NOMO-1 (cell line): ENCODE data around the gene ZFHX3.

Experiments used
- DNase-seq, 2 experiments: peaks; one replicate each; lab custom pipeline; 2025; ENCODE audit not compliant: unreplicated experiment in 2 of 2; lab: John Stamatoyannopoulos, UW

The ZFHX3 gene

GRCh38 chr16:72957303-72958277 lies 90.3 kb downstream of the ZFHX3 start:
- DNase-seq = no peak

- no peak for DNase-seq
Measured at GRCh38 chr16:72956124-72957064, 91.5 kb downstream of the ZFHX3 start.

GRCh38 chr16:72952811-72953271 lies 95.1 kb downstream of the ZFHX3 start:
- DNase-seq = no peak

GRCh38 chr16:72952404-72952803 lies 95.5 kb downstream of the ZFHX3 start:
- DNase-seq = no peak

- no peak for DNase-seq
Measured at GRCh38 chr16:72951916-72952315, 96.0 kb downstream of the ZFHX3 start.

- no peak for DNase-seq
Measured at GRCh38 chr16:72950669-72951068, 97.3 kb downstream of the ZFHX3 start.

GRCh38 chr16:72948238-72948829 lies 99.6 kb downstream of the ZFHX3 start:
- DNase-seq = no peak

GRCh38 chr16:72947379-72948237 lies 100.3 kb downstream of the ZFHX3 start:
- DNase-seq = no peak

- no peak for DNase-seq
Measured at GRCh38 chr16:72946474-72947194, 101.3 kb downstream of the ZFHX3 start.

GRCh38 chr16:72946063-72946462 lies 101.9 kb downstream of the ZFHX3 start:
- DNase-seq = no peak

GRCh38 chr16:72945611-72946010 lies 102.3 kb downstream of the ZFHX3 start:
- no peak for DNase-seq

GRCh38 chr16:72944757-72945485 lies 103.0 kb downstream of the ZFHX3 start:
- DNase-seq = no peak

GRCh38 chr16:72942021-72942420 lies 105.9 kb downstream of the ZFHX3 start:
- DNase-seq = no peak

GRCh38 chr16:72940886-72941285 lies 107.0 kb downstream of the ZFHX3 start:
- DNase-seq = no peak

- no peak for DNase-seq
Measured at GRCh38 chr16:72939247-72939646, 108.7 kb downstream of the ZFHX3 start.

- no peak for DNase-seq
Measured at GRCh38 chr16:72938795-72939164, 109.1 kb downstream of the ZFHX3 start.

GRCh38 chr16:72937916-72938794 lies 109.8 kb downstream of the ZFHX3 start:
- no peak for DNase-seq

- no peak for DNase-seq
Measured at GRCh38 chr16:72937360-72937759, 110.6 kb downstream of the ZFHX3 start.
